GM23338 (cell line): ENCODE results near the gene PDE1C. TPM values are rescaled to one million over a fixed set of nuclear protein-coding genes. Genes with fewer than 3 reads are reported as not detected.

ENCODE experiments used
- EZH2phosphoT487 ChIP-seq: fragments of 200-600 bp; sonication (generic); IDR thresholded peaks from one replicate; pipeline ENCODE4 v1.8.1; 2018; ENCODE audit warnings: antibody characterized with exemption; ENCODE audit not compliant: unreplicated experiment
- NANOG ChIP-seq: IDR thresholded peaks from 2 replicates; pipeline ENCODE4 v1.6.1; 2016; ENCODE audit warnings: antibody characterized with exemption, borderline replicate concordance
- STAT1 ChIP-seq: IDR thresholded peaks from one replicate; pipeline ENCODE4 v1.6.1; 2016; ENCODE audit warnings: antibody characterized with exemption; ENCODE audit not compliant: unreplicated experiment
- ZNF114 ChIP-seq: fragments of 250-450 bp; sonication (Bioruptor Pico); IDR thresholded peaks from 2 replicates; pipeline ENCODE4 v1.5.0; 2020; ENCODE audit warnings: mild to moderate bottlenecking, moderate library complexity
- ZNF331 ChIP-seq: fragments of 250-450 bp; sonication (Bioruptor Pico); IDR thresholded peaks from 2 replicates; pipeline ENCODE4 v1.5.0; 2020; ENCODE audit warnings: low read depth, mild to moderate bottlenecking, moderate library complexity
- polyA plus RNA-seq: library from polyadenylated mRNA; unstranded; fragments of >200 nt; fragmentation: Nextera tagmentation; extraction: Ambion mirVana; gene quantifications from 2 replicates; pipeline ENCODE4 v1.2.1, GENCODE V29; 2016
- total RNA-seq: library from RNA; depleted of rRNA; stranded (reverse); fragments of >200 nt; shearing (Covaris generic); gene quantifications from 2 replicates; pipeline ENCODE4 v1.2.3, GENCODE V29; 2014
- TF ChIP-seq, protein P1 (sequence below): fragments of 250-450 bp; sonication (Bioruptor Pico); IDR thresholded peaks from 2 replicates; pipeline ENCODE4 v1.5.0; 2020; ENCODE audit warnings: mild to moderate bottlenecking, moderate library complexity
- TF ChIP-seq, protein P2 (sequence below): IDR thresholded peaks from 2 replicates; pipeline ENCODE4 v1.6.1; 2016; ENCODE audit warnings: antibody characterized with exemption
- TF ChIP-seq, protein P3 (sequence below), 2 experiments: fragments of 200-600 bp in 1 of 2; sonication (generic) in 1 of 2; conservative IDR thresholded peaks; 2 replicates each; pipeline versions ENCODE4 v1.5.1 to v1.6.1; 2016 to 2017; ENCODE audit warnings: antibody characterized with exemption in 2 of 2, low read depth in 2 of 2, mild to moderate bottlenecking in 2 of 2, moderate library complexity in 1 of 2

The PDE1C gene
- total and polyA plus RNA-seq, 2 experiments from 2014 or later: 0.28 TPM; not detected in 1

DNA sequence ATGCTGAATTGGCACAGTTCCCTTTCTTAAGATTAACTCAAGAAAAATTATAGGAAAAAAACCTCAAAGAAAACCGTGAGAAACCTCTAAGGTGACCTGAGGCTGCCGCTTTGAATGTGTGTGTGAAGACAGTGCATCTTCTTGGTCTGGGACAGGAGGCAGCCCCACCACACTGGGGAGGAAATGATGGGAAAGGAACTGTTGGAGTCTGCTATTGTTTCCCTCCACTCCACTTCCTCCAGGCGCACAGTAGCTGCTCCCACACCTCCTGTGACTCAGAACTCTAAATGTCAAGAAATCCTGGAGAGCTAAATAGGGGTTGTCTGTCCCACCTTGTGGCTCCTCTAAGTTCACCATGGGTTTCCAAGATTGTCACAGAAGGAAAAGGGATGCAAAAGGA, 179.4 kb downstream of the PDE1C start (continued):
- TF ChIP-seq, protein P1, sequence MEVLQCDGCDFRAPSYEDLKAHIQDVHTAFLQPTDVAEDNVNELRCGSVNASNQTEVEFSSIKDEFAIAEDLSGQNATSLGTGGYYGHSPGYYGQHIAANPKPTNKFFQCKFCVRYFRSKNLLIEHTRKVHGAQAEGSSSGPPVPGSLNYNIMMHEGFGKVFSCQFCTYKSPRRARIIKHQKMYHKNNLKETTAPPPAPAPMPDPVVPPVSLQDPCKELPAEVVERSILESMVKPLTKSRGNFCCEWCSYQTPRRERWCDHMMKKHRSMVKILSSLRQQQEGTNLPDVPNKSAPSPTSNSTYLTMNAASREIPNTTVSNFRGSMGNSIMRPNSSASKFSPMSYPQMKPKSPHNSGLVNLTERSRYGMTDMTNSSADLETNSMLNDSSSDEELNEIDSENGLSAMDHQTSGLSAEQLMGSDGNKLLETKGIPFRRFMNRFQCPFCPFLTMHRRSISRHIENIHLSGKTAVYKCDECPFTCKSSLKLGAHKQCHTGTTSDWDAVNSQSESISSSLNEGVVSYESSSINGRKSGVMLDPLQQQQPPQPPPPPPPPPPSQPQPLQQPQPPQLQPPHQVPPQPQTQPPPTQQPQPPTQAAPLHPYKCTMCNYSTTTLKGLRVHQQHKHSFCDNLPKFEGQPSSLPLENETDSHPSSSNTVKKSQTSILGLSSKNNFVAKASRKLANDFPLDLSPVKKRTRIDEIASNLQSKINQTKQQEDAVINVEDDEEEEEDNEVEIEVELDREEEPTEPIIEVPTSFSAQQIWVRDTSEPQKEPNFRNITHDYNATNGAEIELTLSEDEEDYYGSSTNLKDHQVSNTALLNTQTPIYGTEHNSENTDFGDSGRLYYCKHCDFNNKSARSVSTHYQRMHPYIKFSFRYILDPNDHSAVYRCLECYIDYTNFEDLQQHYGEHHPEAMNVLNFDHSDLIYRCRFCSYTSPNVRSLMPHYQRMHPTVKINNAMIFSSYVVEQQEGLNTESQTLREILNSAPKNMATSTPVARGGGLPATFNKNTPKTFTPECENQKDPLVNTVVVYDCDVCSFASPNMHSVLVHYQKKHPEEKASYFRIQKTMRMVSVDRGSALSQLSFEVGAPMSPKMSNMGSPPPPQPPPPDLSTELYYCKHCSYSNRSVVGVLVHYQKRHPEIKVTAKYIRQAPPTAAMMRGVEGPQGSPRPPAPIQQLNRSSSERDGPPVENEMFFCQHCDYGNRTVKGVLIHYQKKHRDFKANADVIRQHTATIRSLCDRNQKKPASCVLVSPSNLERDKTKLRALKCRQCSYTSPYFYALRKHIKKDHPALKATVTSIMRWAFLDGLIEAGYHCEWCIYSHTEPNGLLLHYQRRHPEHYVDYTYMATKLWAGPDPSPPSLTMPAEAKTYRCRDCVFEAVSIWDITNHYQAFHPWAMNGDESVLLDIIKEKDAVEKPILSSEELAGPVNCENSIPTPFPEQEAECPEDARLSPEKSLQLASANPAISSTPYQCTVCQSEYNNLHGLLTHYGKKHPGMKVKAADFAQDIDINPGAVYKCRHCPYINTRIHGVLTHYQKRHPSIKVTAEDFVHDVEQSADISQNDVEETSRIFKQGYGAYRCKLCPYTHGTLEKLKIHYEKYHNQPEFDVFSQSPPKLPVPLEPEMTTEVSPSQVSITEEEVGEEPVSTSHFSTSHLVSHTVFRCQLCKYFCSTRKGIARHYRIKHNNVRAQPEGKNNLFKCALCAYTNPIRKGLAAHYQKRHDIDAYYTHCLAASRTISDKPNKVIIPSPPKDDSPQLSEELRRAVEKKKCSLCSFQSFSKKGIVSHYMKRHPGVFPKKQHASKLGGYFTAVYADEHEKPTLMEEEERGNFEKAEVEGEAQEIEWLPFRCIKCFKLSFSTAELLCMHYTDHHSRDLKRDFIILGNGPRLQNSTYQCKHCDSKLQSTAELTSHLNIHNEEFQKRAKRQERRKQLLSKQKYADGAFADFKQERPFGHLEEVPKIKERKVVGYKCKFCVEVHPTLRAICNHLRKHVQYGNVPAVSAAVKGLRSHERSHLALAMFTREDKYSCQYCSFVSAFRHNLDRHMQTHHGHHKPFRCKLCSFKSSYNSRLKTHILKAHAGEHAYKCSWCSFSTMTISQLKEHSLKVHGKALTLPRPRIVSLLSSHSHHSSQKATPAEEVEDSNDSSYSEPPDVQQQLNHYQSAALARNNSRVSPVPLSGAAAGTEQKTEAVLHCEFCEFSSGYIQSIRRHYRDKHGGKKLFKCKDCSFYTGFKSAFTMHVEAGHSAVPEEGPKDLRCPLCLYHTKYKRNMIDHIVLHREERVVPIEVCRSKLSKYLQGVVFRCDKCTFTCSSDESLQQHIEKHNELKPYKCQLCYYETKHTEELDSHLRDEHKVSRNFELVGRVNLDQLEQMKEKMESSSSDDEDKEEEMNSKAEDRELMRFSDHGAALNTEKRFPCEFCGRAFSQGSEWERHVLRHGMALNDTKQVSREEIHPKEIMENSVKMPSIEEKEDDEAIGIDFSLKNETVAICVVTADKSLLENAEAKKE (CRISPR knock-in tag): no peak
- no peak for TF ChIP-seq STAT1
- TF ChIP-seq EZH2phosphoT487: no peak
- TF ChIP-seq ZNF331 (CRISPR knock-in tag): no peak
- TF ChIP-seq ZNF114 (CRISPR knock-in tag): no peak
- TF ChIP-seq NANOG: no peak
- TF ChIP-seq, protein P2, sequence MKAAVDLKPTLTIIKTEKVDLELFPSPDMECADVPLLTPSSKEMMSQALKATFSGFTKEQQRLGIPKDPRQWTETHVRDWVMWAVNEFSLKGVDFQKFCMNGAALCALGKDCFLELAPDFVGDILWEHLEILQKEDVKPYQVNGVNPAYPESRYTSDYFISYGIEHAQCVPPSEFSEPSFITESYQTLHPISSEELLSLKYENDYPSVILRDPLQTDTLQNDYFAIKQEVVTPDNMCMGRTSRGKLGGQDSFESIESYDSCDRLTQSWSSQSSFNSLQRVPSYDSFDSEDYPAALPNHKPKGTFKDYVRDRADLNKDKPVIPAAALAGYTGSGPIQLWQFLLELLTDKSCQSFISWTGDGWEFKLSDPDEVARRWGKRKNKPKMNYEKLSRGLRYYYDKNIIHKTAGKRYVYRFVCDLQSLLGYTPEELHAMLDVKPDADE: no peak
- TF ChIP-seq, protein P3, sequence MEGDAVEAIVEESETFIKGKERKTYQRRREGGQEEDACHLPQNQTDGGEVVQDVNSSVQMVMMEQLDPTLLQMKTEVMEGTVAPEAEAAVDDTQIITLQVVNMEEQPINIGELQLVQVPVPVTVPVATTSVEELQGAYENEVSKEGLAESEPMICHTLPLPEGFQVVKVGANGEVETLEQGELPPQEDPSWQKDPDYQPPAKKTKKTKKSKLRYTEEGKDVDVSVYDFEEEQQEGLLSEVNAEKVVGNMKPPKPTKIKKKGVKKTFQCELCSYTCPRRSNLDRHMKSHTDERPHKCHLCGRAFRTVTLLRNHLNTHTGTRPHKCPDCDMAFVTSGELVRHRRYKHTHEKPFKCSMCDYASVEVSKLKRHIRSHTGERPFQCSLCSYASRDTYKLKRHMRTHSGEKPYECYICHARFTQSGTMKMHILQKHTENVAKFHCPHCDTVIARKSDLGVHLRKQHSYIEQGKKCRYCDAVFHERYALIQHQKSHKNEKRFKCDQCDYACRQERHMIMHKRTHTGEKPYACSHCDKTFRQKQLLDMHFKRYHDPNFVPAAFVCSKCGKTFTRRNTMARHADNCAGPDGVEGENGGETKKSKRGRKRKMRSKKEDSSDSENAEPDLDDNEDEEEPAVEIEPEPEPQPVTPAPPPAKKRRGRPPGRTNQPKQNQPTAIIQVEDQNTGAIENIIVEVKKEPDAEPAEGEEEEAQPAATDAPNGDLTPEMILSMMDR (conservative IDR thresholded peaks at IDR 0.05; ENCODE audit: low read depth in 2 of 2): no peak
